Measurements from ENCODE around the gene VPS13C.
"Not testable (repeated sequence)": the region's sequence is repeated elsewhere in the genome, so short reads cannot be mapped to it uniquely, and the experiment has no call there.

Gene VPS13C

GRCh38 chr15:62075595-62076277 lies 15.5 kb upstream of the VPS13C start:
- DNase-seq (ENCODE audit: low spot score): no peak

GRCh38 chr15:62071711-62072308 lies 11.6 kb upstream of the VPS13C start:
- peak; percentile 69 for DNase-seq (ENCODE audit: low spot score)

GRCh38 chr15:62069551-62069950 lies 9.3 kb upstream of the VPS13C start:
- DNase-seq (ENCODE audit: low spot score): no peak

GRCh38 chr15:62068810-62069167 lies 8.5 kb upstream of the VPS13C start:
- no peak for DNase-seq (ENCODE audit: low spot score)

GRCh38 chr15:62068071-62068809 lies 8.0 kb upstream of the VPS13C start:
- no peak for DNase-seq (ENCODE audit: low spot score)

- peak; percentile 47 for DNase-seq (ENCODE audit: low spot score)
These were observed 7.3 kb upstream of the VPS13C start for GRCh38 chr15:62067448-62068044.

GRCh38 chr15:62066663-62067447 lies 6.6 kb upstream of the VPS13C start, which contains the start of gene C2CD4A:
Gene C2CD4A (plus strand): TSS chr15:62066977. CDS start chr15:62067614, 637 bp downstream.
- peak; percentile 60 for DNase-seq (ENCODE audit: low spot score)

GRCh38 chr15:62063825-62064635 lies 3.8 kb upstream of the VPS13C start:
- no peak for DNase-seq (ENCODE audit: low spot score)

GRCh38 chr15:62060896-62061280 lies 641 bp upstream of the VPS13C start:
- DNase-seq (ENCODE audit: low spot score): no peak

GRCh38 chr15:62059816-62060112 lies 483 bp downstream of the VPS13C start:
- DNase-seq (ENCODE audit: low spot score): peak; percentile 52

GRCh38 chr15:62059108-62059815 lies 985 bp downstream of the VPS13C start:
- DNase-seq (ENCODE audit: low spot score): no peak

GRCh38 chr15:62058327-62059028 lies 1.8 kb downstream of the VPS13C start:
- DNase-seq (ENCODE audit: low spot score): no peak

GRCh38 chr15:62057341-62057980 lies 2.8 kb downstream of the VPS13C start:
- no peak for DNase-seq (ENCODE audit: low spot score)

- DNase-seq (ENCODE audit: low spot score): no peak
These were observed 5.3 kb downstream of the VPS13C start for GRCh38 chr15:62054979-62055378.

- no peak for DNase-seq (ENCODE audit: low spot score)
These were observed 6.7 kb downstream of the VPS13C start for GRCh38 chr15:62053439-62054085.

- DNase-seq (ENCODE audit: low spot score): no peak
These were observed 7.5 kb downstream of the VPS13C start for GRCh38 chr15:62052713-62053112.

- DNase-seq (ENCODE audit: low spot score): no peak
These were observed 9.1 kb downstream of the VPS13C start for GRCh38 chr15:62051166-62051565.

- DNase-seq (ENCODE audit: low spot score): no peak
These were observed 10.1 kb downstream of the VPS13C start for GRCh38 chr15:62050115-62050514.

GRCh38 chr15:62048254-62048653 lies 12.0 kb downstream of the VPS13C start:
- DNase-seq (ENCODE audit: low spot score): not testable (repeated sequence)
